Right atrium auricular region (tissue), 2 donors: Measurements from ENCODE around the gene OR2M2. TPM values are rescaled to one million over a fixed set of nuclear protein-coding genes. Genes with fewer than 3 reads are reported as not detected.

Experiments
- DNase-seq: peaks from one replicate; pipeline ENCODE4 v3.0.0-alpha.2; 2019; ENCODE audit warnings: low spot score
- H3K27ac ChIP-seq, 2 donors: fragments of 200-600 bp; sonication (generic); 1 replicate in 1 of 2; 2 replicates in 1 of 2; pipeline ENCODE4 v1.5.1; 2016 to 2019
- H3K27me3 ChIP-seq, 2 donors: fragments of 200-600 bp; sonication (generic); one replicate each; pipeline versions ENCODE4 v1.5.1 to v1.6.0; 2017 to 2019
- H3K36me3 ChIP-seq: fragments of 200-600 bp; sonication (generic); one replicate; pipeline ENCODE4 v1.5.1; 2016
- H3K4me1 ChIP-seq, 2 donors: fragments of 200-600 bp; sonication (generic); one replicate each; pipeline versions ENCODE4 v1.5.1 to v1.6.0; 2017 to 2019
- H3K4me3 ChIP-seq, 2 donors: fragments of 200-600 bp; sonication (generic); 1 replicate in 1 of 2; 2 replicates in 1 of 2; pipeline ENCODE4 v1.5.1; 2017 to 2019; ENCODE audit warnings: mild to moderate bottlenecking in 1 of 2, moderate library complexity in 1 of 2
- H3K9me3 ChIP-seq, 2 donors: fragments of 200-600 bp; sonication (generic); one replicate each; pipeline ENCODE4 v1.5.1; 2019
- CTCF ChIP-seq, 2 donors: fragments of 200-600 bp; sonication (generic); IDR thresholded peaks; one replicate each; pipeline ENCODE4 v1.5.1; 2019; ENCODE audit warnings: antibody characterized with exemption in 2 of 2
- total RNA-seq, 2 donors: library from RNA; depleted of rRNA; stranded (reverse); fragments of >200 nt; gene quantifications; one replicate each; pipeline ENCODE4 v1.1.0, GENCODE V29; 2016

The OR2M2 gene
- total RNA-seq, 2 donors from 2014 or later = not detected

- no peak for TF ChIP-seq CTCF (IDR thresholded peaks at IDR 0.05)
- Histone ChIP-seq H3K4me3 (no peak overlapping the region), H3K27ac (no peak overlapping the region), H3K4me1 (no peaks in the 10 kb centered on the region), H3K9me3 (no peaks in the 10 kb centered on the region), H3K36me3 (no peaks in the 10 kb centered on the region), H3K27me3 (no peaks in the 10 kb centered on the region)
- no peak for DNase-seq
Observed at GRCh38 chr1:248215880-248216279, 41.3 kb downstream of the OR2M2 start.

GRCh38 chr1:248225537-248225936 lies 50.9 kb downstream of the OR2M2 start:
- no peak for DNase-seq
- Histone ChIP-seq H3K36me3 (no peaks in the 10 kb centered on the region), H3K9me3 (peaks cover 0 to 6% of the 10 kb centered on the region in 2 donors), H3K27me3 (no peaks in the 10 kb centered on the region), H3K4me1 (no peaks in the 10 kb centered on the region), H3K4me3 (no peak overlapping the region), H3K27ac (no peak overlapping the region)
- TF ChIP-seq CTCF (IDR thresholded peaks at IDR 0.05) = no peak

- Histone ChIP-seq H3K4me3 (no peak overlapping the region), H3K4me1 (no peaks in the 10 kb centered on the region), H3K9me3 (peaks cover 0 to 6% of the 10 kb centered on the region in 2 donors), H3K27ac (no peak overlapping the region), H3K27me3 (no peaks in the 10 kb centered on the region), H3K36me3 (no peaks in the 10 kb centered on the region)
- no peak for DNase-seq
- TF ChIP-seq CTCF (IDR thresholded peaks at IDR 0.05) = no peak
Observed at GRCh38 chr1:248229360-248229908, 54.8 kb downstream of the OR2M2 start.

Other genes starting within 250 kb of the OR2M2 start
- not detected for gene OR2AJ1, start 249.9 kb upstream of the OR2M2 start, total RNA-seq
- gene OR2L8, start 226.0 kb upstream of the OR2M2 start, total RNA-seq = not detected
- not detected for gene OR2AK2, start 209.6 kb upstream of the OR2M2 start, total RNA-seq
- gene OR2L5, start 161.2 kb upstream of the OR2M2 start, total RNA-seq = not detected
- not detected for gene OR2L2, start 144.8 kb upstream of the OR2M2 start, total RNA-seq
- not detected for gene OR2L3, start 128.0 kb upstream of the OR2M2 start, total RNA-seq
- not detected for gene OR2L13, start 79.6 kb upstream of the OR2M2 start, total RNA-seq
- gene OR2M5, start 29.7 kb upstream of the OR2M2 start, total RNA-seq = not detected
- gene OR2M3, start 22.4 kb downstream of the OR2M2 start, total RNA-seq = not detected
- gene OR2M4, start 56.6 kb downstream of the OR2M2 start, total RNA-seq = not detected
- not detected for gene OR2T33, start 103.2 kb downstream of the OR2M2 start, total RNA-seq
- not detected for gene OR2T12, start 128.6 kb downstream of the OR2M2 start, total RNA-seq
- not detected for gene OR2M7, start 149.7 kb downstream of the OR2M2 start, total RNA-seq
- not detected for gene OR14C36, start 174.0 kb downstream of the OR2M2 start, total RNA-seq
- gene OR2T4, start 186.8 kb downstream of the OR2M2 start, total RNA-seq = not detected
- gene OR2T6, start 200.9 kb downstream of the OR2M2 start, total RNA-seq = not detected
- not detected for gene OR2T1, start 228.2 kb downstream of the OR2M2 start, total RNA-seq